KMS-11 (cell line): ENCODE results near the gene PPIF.

Experiments
- H2AFZ ChIP-seq: fragments of 200-600 bp; sonication (generic); 2 replicates; pipeline ENCODE4 v1.6.1; 2016; ENCODE audit warnings: antibody characterized with exemption, mixed run types, low read depth
- H3K27ac ChIP-seq: fragments of 200-600 bp; sonication (generic); 2 replicates; pipeline ENCODE4 v1.6.1; 2016; ENCODE audit warnings: mild to moderate bottlenecking, mixed run types
- H3K27me3 ChIP-seq: fragments of 200-600 bp; sonication (generic); 2 replicates; pipeline ENCODE4 v1.6.1; 2017; ENCODE audit warnings: mild to moderate bottlenecking, low read depth, mixed run types, moderate library complexity; ENCODE audit not compliant: insufficient read depth
- H3K36me3 ChIP-seq: fragments of 200-600 bp; sonication (generic); 2 replicates; pipeline ENCODE4 v1.6.1; 2017; ENCODE audit warnings: mild to moderate bottlenecking, mixed run types; ENCODE audit not compliant: insufficient read depth
- H3K4me1 ChIP-seq: fragments of 200-600 bp; sonication (generic); 2 replicates; pipeline ENCODE4 v1.6.1; 2016; ENCODE audit warnings: mild to moderate bottlenecking, low read depth, mixed run types; ENCODE audit not compliant: poor library complexity, severe bottlenecking
- H3K4me2 ChIP-seq: fragments of 200-600 bp; sonication (generic); 2 replicates; pipeline ENCODE4 v1.7.0; 2016; ENCODE audit warnings: mild to moderate bottlenecking, mixed run types
- H3K4me3 ChIP-seq: fragments of 200-600 bp; sonication (generic); IDR thresholded peaks from 2 replicates; pipeline ENCODE4 v1.6.1; 2017; ENCODE audit warnings: low read depth, low read length, mixed read lengths; ENCODE audit not compliant: insufficient read depth
- H3K79me2 ChIP-seq: fragments of 200-600 bp; sonication (generic); 2 replicates; pipeline ENCODE4 v1.6.1; 2016; ENCODE audit warnings: low read depth, mixed run types; ENCODE audit not compliant: insufficient read depth
- H3K9ac ChIP-seq: fragments of 200-600 bp; sonication (generic); 2 replicates; pipeline ENCODE4 v1.6.1; 2016; ENCODE audit warnings: mild to moderate bottlenecking, mixed run types
- H4K20me1 ChIP-seq: fragments of 200-600 bp; sonication (generic); 2 replicates; pipeline ENCODE4 v1.6.1; 2016; ENCODE audit warnings: mild to moderate bottlenecking, mixed run types; ENCODE audit not compliant: insufficient read depth
- CTCF ChIP-seq: fragments of 200-600 bp; sonication (generic); conservative IDR thresholded peaks from 2 replicates; pipeline ENCODE4 v1.6.1; 2017; ENCODE audit warnings: low read depth, mild to moderate bottlenecking, antibody characterized with exemption, low read length, moderate library complexity, mixed read lengths

PPIF gene

DNA sequence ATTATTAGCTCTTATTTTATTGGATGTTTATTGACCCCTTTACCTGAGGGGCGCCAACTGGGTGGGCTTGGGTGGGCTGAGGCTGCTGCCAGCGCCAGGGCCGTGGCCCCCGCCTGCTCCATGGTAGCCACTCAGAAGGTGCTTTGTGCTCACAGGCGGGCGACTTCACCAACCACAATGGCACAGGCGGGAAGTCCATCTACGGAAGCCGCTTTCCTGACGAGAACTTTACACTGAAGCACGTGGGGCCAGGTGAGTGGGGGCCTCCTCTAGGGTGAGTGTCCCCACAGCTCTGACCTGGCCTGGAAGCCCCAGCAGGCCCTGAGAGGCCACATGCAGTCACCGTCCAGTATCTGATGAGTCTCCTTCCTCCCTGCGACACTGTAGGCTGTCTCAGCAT is 4.1 kb downstream of the PPIF start:
- peaks cover 45% of the 10 kb centered on the region for H3K79me2 ChIP-seq
- peaks cover 36% of the 10 kb centered on the region; the same call in 1 of the 2 replicates for H3K36me3 ChIP-seq
- no peaks in the 10 kb centered on the region for H3K27me3 ChIP-seq
- H2AFZ ChIP-seq, result no peak overlapping the region
- H3K4me2 ChIP-seq, result no peak overlapping the region
- H3K4me3 ChIP-seq, result no peak overlapping the region
- H3K27ac ChIP-seq, result no peak overlapping the region
- H4K20me1 ChIP-seq, result peaks cover 15% of the 10 kb centered on the region
- H3K9ac ChIP-seq, result no peak overlapping the region
- TF ChIP-seq CTCF, result no peak
- peaks cover 40% of the 10 kb centered on the region for H3K4me1 ChIP-seq

GRCh38 chr10:79352035-79352877 is 5.0 kb downstream of the PPIF start:
- H3K27ac ChIP-seq, result no peak overlapping the region; the same call in 1 of the 2 replicates
- no peak overlapping the region for H2AFZ ChIP-seq
- no peak for TF ChIP-seq CTCF
- H3K27me3 ChIP-seq, result no peaks in the 10 kb centered on the region
- no peak overlapping the region for H3K4me3 ChIP-seq
- H4K20me1 ChIP-seq, result peaks cover 15% of the 10 kb centered on the region
- peaks cover 45% of the 10 kb centered on the region for H3K79me2 ChIP-seq
- H3K4me1 ChIP-seq, result peaks cover 32% of the 10 kb centered on the region
- peaks cover 36% of the 10 kb centered on the region; the same call in 1 of the 2 replicates for H3K36me3 ChIP-seq
- no peak overlapping the region for H3K4me2 ChIP-seq
- no peak overlapping the region for H3K9ac ChIP-seq

DNA sequence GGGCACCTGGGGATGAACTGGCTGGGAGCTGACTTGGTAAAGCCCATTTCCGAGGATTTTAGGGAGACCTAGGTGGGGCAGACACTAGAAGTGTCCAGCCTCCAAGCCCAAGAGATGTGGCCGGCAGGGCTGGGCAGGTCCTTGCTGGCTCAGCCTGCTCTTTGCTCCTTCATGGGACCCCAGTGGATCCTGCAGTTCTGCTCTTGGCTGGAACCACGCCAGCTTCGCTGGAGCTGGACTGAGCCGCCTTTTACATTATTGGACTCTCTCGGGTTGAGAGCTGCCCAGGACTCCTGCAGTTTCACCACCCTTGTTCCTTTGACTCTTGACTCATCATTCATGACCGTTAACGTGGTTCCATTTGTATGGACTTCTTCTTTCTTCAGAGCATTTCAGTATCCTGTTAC is 5.7 kb downstream of the PPIF start:
- Histone ChIP-seq H4K20me1 (peaks cover 15% of the 10 kb centered on the region), H3K79me2 (peaks cover 39% of the 10 kb centered on the region), H3K4me2 (no peak overlapping the region), H3K27ac (no peak overlapping the region), H3K27me3 (no peaks in the 10 kb centered on the region), H3K4me1 (peaks cover 32% of the 10 kb centered on the region), H3K36me3 (peaks cover 36% of the 10 kb centered on the region; the same call in 1 of the 2 replicates), H3K4me3 (no peak overlapping the region), H2AFZ (no peak overlapping the region), H3K9ac (no peak overlapping the region)
- TF ChIP-seq CTCF, result no peak

- H4K20me1 ChIP-seq, result peaks cover 11% of the 10 kb centered on the region
- no peak overlapping the region for H3K27ac ChIP-seq
- H3K27me3 ChIP-seq, result no peaks in the 10 kb centered on the region
- peaks cover 30% of the 10 kb centered on the region; the same call in 1 of the 2 replicates for H3K36me3 ChIP-seq
- TF ChIP-seq CTCF, result no peak
- no peak overlapping the region for H3K4me2 ChIP-seq
- H2AFZ ChIP-seq, result no peak overlapping the region
- H3K79me2 ChIP-seq, result peaks cover 32% of the 10 kb centered on the region
- peaks cover 29% of the 10 kb centered on the region for H3K4me1 ChIP-seq
- H3K4me3 ChIP-seq, result no peak overlapping the region
- no peak overlapping the region for H3K9ac ChIP-seq
Measured at GRCh38 chr10:79353726-79354125, 6.5 kb downstream of the PPIF start.
